ENCODE measurements around the gene WBP11. TPM values are rescaled to one million over a fixed set of nuclear protein-coding genes. Genes with fewer than 3 reads are reported as not detected.

Gene WBP11
- 100 to 1,000 TPM; 160 to 175 TPM for total RNA-seq

- Mint-ChIP-seq H3K27ac (no peak within 1 kb of the TSS), H3K27me3 (no peaks in the 10 kb centered on the region), H3K4me1 (peaks cover 30% of the 10 kb centered on the region), H3K36me3 (peaks cover 12% of the 10 kb centered on the region), H3K9me3 (no peaks in the 10 kb centered on the region), H3K4me3 (no peak within 1 kb of the TSS)
- peak; percentile 86 for DNase-seq
Observed at GRCh38 chr12:14803011-14803829, at the start of gene WBP11, which contains the start of gene C12orf60. Gene WBP11 (minus strand): TSS chr12:14803478. CDS start chr12:14801383, 2,095 bp downstream. Gene C12orf60 (plus strand): TSS chr12:14803670. CDS start chr12:14822936, 19,266 bp downstream.

DNA sequence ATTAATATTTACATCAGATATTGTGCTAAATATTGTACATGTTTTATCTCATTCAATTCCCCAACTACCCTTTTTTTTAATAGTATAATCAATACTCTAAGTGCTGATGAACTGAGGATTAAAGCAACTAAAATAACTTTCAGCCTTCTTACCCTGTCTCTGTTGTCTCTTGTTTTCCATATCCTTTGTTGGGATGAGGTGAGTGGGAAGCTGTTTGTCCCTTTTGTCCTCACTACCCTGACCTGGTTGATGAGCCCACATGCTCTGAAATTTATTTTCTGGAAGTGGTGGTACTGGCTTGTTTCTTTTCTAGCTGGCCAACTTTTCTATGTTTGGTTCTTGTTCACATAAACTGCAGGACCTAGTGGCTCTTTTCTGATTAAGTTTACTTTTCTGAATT lies 49.6 kb upstream of the WBP11 start:
- DNase-seq, result no peak
- Mint-ChIP-seq H3K4me3 (no peak overlapping the region), H3K27me3 (no peaks in the 10 kb centered on the region), H3K4me1 (no peaks in the 10 kb centered on the region), H3K36me3 (peaks cover 4% of the 10 kb centered on the region), H3K27ac (no peak overlapping the region), H3K9me3 (peaks cover 8% of the 10 kb centered on the region)

DNA sequence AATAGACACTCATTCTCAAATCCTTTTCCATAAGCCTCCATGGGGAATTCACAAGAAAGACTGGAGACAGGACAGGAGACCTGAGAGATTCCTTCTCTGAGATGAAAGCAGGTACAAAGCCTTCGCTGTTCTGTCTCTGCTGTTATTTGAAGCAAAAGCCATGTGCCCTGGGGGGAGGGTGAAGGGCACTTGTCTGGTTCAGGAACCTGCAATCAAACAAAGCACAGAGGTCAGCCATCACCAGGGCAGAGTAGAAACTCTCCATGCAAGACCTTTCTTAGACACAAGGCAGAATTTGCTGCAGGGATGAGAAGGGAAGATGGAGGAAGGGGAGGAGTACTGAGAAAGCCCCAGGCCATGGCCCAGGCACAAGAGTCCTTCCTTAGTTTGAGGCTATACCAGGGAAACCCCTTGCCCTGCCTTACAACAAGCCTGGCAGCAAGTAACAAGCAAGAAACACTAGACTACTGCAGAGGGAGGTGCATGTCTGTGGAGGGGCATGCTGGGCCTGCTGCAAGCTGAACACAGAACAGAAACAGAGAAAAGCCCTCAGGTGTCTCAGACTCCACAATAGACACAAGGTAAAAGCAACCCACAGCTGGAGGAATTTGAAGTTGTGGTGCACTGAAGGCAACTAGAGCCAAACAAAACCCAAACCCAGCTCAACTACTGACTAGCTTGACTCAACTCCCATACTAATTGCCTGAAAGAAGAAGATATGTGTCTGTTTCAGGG lies 47.8 kb upstream of the WBP11 start:
- Mint-ChIP-seq H3K36me3 (no peaks in the 10 kb centered on the region), H3K27me3 (no peaks in the 10 kb centered on the region), H3K27ac (no peak overlapping the region), H3K9me3 (no peaks in the 10 kb centered on the region), H3K4me3 (no peak overlapping the region), H3K4me1 (peaks cover 8% of the 10 kb centered on the region)
- no peak for DNase-seq

GRCh38 chr12:14849661-14850060 lies 46.4 kb upstream of the WBP11 start:
- peaks cover 18% of the 10 kb centered on the region for H3K4me1 Mint-ChIP-seq

GRCh38 chr12:14846876-14847580 lies 43.8 kb upstream of the WBP11 start:
- Mint-ChIP-seq H3K4me1 (peaks cover 18% of the 10 kb centered on the region), H3K36me3 (no peaks in the 10 kb centered on the region), H3K4me3 (no peak overlapping the region), H3K9me3 (no peaks in the 10 kb centered on the region), H3K27ac (no peak overlapping the region), H3K27me3 (no peaks in the 10 kb centered on the region)
- DNase-seq, result no peak

More at GRCh38 chr12:14849661-14850060, 46.4 kb upstream of the WBP11 start:
- no peak for DNase-seq
- Mint-ChIP-seq H3K27ac (no peak overlapping the region), H3K36me3 (no peaks in the 10 kb centered on the region), H3K9me3 (no peaks in the 10 kb centered on the region), H3K4me3 (no peak overlapping the region), H3K27me3 (no peaks in the 10 kb centered on the region)

- no peaks in the 10 kb centered on the region for H3K27me3 Mint-ChIP-seq
- peaks cover 18% of the 10 kb centered on the region for H3K4me1 Mint-ChIP-seq
- H3K36me3 Mint-ChIP-seq, result no peaks in the 10 kb centered on the region
- H3K4me3 Mint-ChIP-seq, result no peak overlapping the region
- no peak overlapping the region for H3K27ac Mint-ChIP-seq
- DNase-seq, result no peak
- no peaks in the 10 kb centered on the region for H3K9me3 Mint-ChIP-seq
Observed at GRCh38 chr12:14846042-14846587, 42.8 kb upstream of the WBP11 start.

DNA sequence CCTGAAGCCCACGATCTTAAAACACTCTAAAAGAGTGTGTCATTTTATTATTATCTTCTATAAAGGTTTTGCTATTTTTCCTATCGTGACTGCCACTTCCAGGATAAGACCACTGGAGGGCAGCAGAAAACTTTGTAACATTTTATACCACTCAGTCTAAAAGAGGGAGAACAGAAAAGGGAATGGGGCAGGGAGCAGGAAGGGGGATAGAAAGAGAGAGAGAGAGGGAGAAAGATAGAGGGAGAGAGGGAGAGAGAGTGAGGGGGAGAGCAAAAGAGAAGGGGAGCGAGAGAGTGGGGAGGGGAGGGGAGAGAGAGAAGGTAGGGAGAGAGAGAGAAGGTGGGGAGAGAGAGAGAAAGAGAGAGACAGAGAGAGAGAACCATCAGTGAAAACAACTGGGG lies 42.1 kb upstream of the WBP11 start:
- Mint-ChIP-seq H3K4me3 (peak overlapping the region; percentile 40), H3K9me3 (no peaks in the 10 kb centered on the region), H3K27ac (peak overlapping the region; percentile 60), H3K4me1 (peaks cover 18% of the 10 kb centered on the region), H3K27me3 (no peaks in the 10 kb centered on the region), H3K36me3 (no peaks in the 10 kb centered on the region)
- peak; percentile 18 for DNase-seq

DNA sequence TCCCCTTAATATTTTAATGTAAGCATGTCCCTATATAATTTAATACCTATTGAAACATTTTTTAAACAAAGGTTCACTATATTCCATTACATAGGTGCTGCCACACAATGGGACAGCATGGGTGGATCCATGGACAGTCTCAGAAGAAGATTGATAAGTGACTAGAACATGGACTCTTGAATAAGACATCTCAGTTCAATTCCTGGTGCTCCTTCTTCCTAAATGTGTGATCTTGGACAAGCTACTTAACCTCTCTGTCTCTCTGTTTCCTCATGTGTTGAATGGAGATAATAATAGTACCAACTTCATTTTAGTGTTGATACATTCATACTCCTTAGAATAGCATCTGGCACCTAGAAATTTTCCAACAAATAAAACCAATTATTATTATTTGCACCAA lies 41.1 kb upstream of the WBP11 start:
- Mint-ChIP-seq H3K36me3 (no peaks in the 10 kb centered on the region), H3K9me3 (no peaks in the 10 kb centered on the region), H3K4me1 (peaks cover 18% of the 10 kb centered on the region), H3K27me3 (peaks cover 2% of the 10 kb centered on the region), H3K4me3 (no peak overlapping the region), H3K27ac (no peak overlapping the region)
- DNase-seq, result no peak

- Mint-ChIP-seq H3K27me3 (peaks cover 7% of the 10 kb centered on the region), H3K9me3 (no peaks in the 10 kb centered on the region), H3K4me1 (peaks cover 18% of the 10 kb centered on the region), H3K4me3 (no peak within 1 kb of the TSS), H3K36me3 (no peaks in the 10 kb centered on the region), H3K27ac (no peak within 1 kb of the TSS)
- no peak for DNase-seq
Observed at GRCh38 chr12:14843425-14843887, 40.2 kb upstream of the WBP11 start, which contains the start of gene ART4. Gene ART4 (minus strand): TSS chr12:14843526. CDS start chr12:14843113, 413 bp downstream.

GRCh38 chr12:14842315-14842714 lies 39.0 kb upstream of the WBP11 start:
- H3K4me3 Mint-ChIP-seq, result no peak overlapping the region
- peaks cover 18% of the 10 kb centered on the region for H3K4me1 Mint-ChIP-seq
- DNase-seq, result no peak
- H3K9me3 Mint-ChIP-seq, result no peaks in the 10 kb centered on the region
- no peak overlapping the region for H3K27ac Mint-ChIP-seq
- no peaks in the 10 kb centered on the region for H3K36me3 Mint-ChIP-seq
- peaks cover 11% of the 10 kb centered on the region for H3K27me3 Mint-ChIP-seq

- no peaks in the 10 kb centered on the region for H3K9me3 Mint-ChIP-seq
- no peak overlapping the region for H3K27ac Mint-ChIP-seq
- peaks cover 13% of the 10 kb centered on the region for H3K4me1 Mint-ChIP-seq
- no peaks in the 10 kb centered on the region for H3K36me3 Mint-ChIP-seq
- H3K4me3 Mint-ChIP-seq, result no peak overlapping the region
- DNase-seq, result no peak
- H3K27me3 Mint-ChIP-seq, result peaks cover 11% of the 10 kb centered on the region
Observed at GRCh38 chr12:14841761-14842160, 38.5 kb upstream of the WBP11 start.

DNA sequence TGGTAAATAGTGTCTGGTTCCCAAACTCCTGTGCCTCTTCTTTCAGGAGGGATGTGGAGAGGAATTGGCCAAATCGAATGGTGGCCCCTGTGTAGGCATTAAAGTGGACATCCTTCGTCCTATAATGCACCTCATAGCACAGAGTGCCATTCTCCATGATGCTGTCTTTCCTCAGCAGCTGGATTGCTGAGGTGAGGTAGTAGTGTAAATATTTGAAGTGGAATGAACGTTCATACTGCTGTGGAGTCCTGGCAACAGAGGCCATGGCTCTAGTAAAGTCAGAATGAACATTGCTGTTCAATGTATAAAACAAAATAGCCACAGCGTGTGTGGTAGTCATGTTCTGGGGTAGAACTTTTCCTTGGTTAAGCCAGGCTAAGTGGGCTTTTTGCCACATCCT lies 37.3 kb upstream of the WBP11 start:
- Mint-ChIP-seq H3K9me3 (no peaks in the 10 kb centered on the region), H3K4me1 (peaks cover 8% of the 10 kb centered on the region), H3K4me3 (no peak overlapping the region), H3K27ac (no peak overlapping the region), H3K27me3 (peaks cover 15% of the 10 kb centered on the region), H3K36me3 (no peaks in the 10 kb centered on the region)
- no peak for DNase-seq

- H3K27me3 Mint-ChIP-seq, result peaks cover 18% of the 10 kb centered on the region
Observed at GRCh38 chr12:14839262-14839661, 36.0 kb upstream of the WBP11 start.

GRCh38 chr12:14836336-14837210 lies 33.3 kb upstream of the WBP11 start:
- no peaks in the 10 kb centered on the region for H3K9me3 Mint-ChIP-seq
- no peak overlapping the region for H3K4me3 Mint-ChIP-seq
- no peak for DNase-seq
- peaks cover 27% of the 10 kb centered on the region for H3K27me3 Mint-ChIP-seq
- H3K27ac Mint-ChIP-seq, result no peak overlapping the region
- no peaks in the 10 kb centered on the region for H3K36me3 Mint-ChIP-seq
- peaks cover 2% of the 10 kb centered on the region for H3K4me1 Mint-ChIP-seq

More at GRCh38 chr12:14839262-14839661, 36.0 kb upstream of the WBP11 start:
- no peak for DNase-seq
- no peaks in the 10 kb centered on the region for H3K9me3 Mint-ChIP-seq
- no peaks in the 10 kb centered on the region for H3K36me3 Mint-ChIP-seq
- no peak overlapping the region for H3K4me3 Mint-ChIP-seq
- no peak overlapping the region for H3K27ac Mint-ChIP-seq
- H3K4me1 Mint-ChIP-seq, result peaks cover 2% of the 10 kb centered on the region
